ENCODE measurements around the gene MRAP2.
"Not testable (repeated sequence)": the region's sequence is repeated elsewhere in the genome, so short reads cannot be mapped to it uniquely, and the experiment has no call there.

MRAP2 gene

DNA sequence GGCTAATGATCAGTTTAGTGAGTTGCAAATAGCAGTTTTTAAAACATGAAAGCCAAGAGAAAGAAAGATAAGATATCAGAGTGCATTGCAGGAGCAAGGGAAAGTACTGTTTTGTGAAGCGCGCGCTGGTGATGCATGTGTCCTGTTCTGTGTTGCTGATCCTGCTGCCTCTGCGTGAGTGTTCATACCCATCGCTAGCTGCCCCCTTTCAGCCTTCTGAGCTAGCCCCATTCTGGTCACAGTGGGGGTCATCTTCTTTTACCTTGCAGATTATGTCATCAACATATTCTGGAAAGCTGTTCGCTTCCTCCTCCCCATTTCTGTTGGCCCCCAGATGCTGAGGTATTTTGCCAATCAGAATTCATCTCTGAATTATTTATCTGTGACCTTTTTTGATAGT, 1.9 kb downstream of the MRAP2 start:
- no peak for DNase-seq

DNA sequence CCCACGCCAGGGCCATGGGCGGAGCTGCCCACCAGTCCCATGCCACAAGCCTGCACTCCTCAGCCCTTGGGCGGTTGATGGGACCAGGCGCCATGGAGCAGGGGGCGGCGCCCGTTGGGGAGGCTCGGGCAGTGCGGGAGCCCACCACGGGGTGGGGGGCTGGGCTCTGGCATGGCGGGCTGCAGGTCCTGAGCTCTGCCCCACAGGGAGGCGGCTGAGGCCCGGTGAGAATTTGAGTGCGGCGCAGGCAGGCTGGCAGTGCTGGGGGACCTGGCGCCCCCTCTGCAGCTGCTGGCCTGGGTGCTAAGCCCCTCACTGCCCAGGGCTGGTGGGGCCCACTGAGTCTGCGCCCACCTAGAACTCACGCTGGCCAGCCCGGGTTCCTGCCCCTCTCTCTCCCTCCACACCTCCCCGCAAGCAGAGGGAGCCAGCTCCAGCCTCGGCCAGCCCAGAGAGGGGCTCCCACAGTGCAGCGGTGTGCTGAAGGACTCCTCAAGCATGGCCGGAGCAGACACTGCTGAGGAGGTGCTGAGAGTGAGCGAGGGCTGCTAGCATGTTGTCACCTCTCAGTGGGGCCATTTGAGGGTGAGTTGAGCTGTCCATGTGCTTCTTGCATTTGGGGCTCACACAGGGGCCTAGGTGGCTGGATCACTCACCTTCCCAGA, 4.0 kb downstream of the MRAP2 start:
- DNase-seq: no peak

DNA sequence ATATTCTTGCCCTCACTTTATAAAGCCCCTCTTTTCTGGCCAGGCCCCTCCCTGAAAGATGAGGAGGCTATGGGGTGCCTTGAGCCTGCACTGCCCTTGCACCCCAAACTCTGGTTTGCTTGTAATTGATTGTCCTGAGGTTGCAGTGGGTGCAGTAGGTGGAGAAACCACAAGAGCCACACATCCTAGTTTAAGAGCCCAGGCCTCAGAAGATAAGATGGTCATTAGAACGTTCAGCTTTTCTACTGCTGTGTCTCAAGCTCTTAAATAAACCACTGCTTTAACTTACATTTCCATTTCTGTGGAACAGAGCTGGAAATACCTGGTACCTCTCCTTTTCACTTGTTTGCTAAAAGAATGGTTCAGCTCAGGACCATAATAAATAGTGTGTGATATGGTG, 9.0 kb downstream of the MRAP2 start:
- no peak for DNase-seq

DNA sequence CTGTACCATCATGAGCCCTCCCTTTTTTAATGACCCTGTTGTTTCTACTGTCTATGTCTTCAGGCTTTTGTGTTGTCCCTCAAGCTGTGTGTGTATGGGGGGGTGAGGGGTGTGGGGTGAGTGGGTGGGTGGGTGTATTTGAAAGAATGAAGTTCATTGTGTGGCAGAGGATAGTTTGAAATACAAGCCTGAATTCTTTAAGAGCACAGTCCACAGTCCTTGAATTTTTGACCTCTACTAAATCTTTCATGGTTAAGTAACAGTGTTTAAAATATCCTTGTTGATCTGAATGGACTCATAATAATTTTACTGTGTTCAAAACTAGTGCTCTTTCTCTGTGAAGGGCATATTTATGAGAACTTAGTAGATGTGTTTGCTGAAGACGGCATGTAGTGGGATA, 10.0 kb downstream of the MRAP2 start:
- no peak for DNase-seq

DNA sequence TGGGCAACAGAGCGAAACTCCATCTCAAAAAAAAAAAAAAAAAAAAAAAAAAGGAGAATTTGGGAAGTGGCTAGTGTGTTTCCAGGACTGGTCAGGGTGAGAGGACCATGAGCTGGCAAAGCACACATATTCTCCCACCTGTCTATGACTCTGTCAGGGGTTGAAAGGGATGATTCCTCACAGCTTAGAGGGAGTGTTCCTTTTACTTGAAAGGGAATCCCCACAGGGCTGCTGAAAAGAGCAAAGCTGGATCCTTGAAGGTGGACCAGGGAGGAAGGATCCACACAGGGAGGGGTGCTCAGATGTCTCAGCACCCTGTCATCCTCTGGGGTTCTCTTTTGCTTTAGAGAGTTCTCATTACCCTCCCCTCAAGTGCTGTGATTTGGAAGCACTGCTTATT, 13.2 kb downstream of the MRAP2 start:
- no peak for DNase-seq

DNA sequence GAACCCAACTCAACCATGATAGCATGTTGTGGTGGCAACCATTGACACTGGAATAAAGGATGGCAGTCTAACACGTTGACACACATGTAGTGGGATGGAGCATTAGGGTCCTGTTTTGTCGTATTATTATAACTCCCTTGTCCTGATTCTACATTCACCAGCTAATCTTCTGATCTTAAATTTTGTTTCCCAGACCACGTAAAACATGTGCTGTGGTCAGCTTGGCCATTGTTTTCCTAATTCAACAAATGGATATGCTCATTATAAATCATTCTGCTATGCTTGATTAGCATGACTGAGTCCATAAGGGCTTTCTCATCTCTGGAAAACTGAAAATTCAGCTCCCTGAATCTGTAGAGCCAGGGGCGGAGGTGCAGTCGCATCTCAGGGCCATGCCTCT, 15.0 kb downstream of the MRAP2 start:
- no peak for DNase-seq

DNA sequence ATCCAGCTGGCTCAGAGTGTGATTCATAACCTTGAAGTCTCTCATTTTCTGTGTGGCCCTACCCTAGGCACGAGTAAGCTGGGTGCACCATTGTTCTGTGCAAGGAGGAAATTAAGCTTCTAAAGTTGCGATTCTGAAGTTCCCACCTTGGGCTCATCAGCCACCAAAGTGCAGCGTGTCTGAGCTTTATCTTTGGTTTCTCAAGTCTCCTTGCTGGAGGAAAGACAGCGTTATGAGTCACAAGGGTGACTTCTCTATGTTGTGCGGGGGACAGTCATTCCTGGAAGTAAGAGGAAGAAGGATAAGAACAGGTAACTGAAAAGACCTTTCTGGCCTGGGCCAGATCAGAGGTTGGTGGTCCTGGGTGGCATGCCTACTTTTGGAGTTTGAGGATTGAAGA, 16.8 kb downstream of the MRAP2 start:
- DNase-seq: no peak

DNA sequence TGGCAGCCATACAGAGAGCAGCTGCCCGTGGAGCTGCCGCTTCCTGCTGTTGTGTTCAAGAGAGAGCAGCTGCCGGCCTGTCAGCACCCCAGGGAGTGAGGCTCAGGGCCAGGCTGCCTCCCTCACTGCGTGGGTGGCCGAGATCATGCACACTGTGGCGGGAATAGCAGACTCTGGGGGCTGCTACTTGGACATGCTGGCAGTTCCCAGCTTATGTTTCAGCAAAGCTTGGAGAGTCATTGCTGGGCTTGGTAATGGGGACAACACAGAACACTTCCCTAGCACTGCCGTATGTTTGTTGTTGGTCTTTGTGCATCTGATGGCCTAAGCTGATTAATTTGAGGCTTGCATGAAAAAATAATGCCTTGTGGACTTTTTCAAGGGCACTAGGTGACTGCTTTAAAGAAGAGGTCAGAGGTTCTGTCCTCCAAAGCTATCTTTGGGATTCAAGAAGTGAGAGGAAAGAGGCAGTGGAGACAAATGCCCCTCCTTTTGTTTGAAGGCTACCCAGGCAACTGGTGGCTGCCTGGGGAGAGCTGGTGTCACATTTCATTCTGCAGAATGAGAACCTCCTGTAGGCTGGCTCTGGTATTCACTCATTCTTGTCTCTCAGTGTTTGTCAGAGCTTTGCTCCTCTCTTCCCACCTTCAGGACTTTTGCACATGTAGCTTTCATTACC, 18.8 kb downstream of the MRAP2 start:
- DNase-seq: peak; percentile 62

DNA sequence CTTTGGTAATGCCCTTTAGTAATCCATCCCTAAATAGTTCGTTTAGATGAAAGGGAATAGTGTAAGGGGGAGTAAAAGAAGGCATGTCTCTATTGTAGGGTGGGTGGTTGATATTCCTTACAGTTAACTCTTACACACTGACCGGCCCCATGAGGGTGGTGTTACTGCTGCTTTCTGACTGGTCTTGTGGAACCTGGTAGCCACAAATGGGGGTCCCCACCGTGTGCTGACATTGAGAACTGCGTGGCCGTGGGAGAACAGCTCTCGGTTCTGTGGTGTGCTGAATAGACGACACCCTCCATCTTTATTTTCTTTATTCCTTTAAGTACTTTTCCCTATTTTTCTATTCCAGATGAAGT, 19.3 kb downstream of the MRAP2 start:
- DNase-seq: no peak

DNA sequence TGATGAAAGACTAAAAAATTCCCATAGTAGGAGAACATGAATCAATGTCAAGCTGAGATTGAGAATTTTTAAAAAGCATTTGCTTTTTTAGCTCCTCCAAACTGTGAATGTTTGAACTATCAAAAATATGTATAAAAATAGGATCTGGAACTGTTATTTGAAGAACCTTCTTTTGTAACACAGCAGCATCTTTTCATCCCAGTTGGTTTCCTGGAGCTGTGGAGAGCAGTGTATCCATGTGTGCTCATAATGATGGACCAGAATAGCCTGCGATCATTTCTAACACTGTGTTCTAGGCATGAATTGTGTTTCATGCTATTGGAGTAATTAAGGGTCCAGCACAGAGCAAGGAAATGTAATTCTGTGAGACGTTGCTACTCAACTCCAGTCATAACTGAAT, 22.1 kb downstream of the MRAP2 start:
- no peak for DNase-seq

DNA sequence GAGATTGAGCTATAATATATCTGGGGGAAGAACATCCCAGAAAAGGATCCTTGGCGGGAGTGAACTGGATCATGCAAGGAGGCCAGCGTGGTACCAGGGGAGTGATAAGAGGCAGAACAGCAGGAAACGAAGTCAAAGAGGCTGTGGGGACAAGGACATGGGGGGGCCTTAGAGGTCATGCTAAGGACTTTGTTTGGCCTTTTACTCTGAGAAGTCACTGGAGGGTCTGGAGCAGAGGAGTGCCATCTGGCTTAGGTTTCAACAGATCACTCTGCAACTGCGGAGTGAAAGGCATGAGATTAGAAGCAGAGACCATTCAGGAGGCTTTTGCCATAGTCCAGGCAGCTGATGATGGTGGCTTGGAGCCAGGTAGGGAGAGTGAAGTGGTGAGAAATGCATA, 24.3 kb downstream of the MRAP2 start:
- DNase-seq: no peak

DNA sequence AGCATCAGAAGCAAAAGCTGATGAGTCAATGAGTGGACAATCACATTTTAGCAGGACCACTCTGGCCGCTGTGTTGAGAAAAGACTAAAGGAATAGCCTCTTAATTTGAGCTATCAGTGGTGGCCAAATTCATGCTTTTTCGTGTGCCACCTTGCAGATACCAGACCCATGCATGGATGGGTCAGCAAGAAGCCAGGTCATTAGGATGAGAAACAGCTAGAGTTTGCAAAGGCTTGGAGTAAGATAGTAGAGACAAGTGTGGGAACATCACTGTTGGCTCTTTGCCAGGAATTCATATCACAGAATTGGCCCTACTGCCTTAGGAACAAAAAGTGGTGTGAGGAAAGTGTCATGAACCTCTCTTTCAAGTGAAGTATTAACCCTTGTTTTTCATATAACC, 25.5 kb downstream of the MRAP2 start:
- no peak for DNase-seq

DNA sequence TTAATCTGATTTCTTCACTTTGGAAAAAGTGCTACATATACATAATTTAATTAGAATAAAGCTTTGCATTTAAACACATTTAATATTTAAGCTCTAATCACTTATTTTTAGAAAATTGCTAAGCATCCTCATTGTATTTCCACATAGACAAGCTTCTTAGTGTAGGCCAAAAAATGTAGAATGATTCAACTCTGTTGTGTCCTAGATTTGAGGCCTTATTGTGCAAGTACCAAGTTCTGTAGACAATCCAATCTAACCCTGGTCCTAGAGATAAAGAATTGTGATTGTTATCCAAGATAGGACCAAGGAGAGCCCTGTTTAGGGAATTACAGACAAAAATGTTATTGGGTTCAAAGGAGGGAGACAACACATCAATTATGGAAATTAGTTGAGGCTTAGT, 27.6 kb downstream of the MRAP2 start:
- no peak for DNase-seq

DNA sequence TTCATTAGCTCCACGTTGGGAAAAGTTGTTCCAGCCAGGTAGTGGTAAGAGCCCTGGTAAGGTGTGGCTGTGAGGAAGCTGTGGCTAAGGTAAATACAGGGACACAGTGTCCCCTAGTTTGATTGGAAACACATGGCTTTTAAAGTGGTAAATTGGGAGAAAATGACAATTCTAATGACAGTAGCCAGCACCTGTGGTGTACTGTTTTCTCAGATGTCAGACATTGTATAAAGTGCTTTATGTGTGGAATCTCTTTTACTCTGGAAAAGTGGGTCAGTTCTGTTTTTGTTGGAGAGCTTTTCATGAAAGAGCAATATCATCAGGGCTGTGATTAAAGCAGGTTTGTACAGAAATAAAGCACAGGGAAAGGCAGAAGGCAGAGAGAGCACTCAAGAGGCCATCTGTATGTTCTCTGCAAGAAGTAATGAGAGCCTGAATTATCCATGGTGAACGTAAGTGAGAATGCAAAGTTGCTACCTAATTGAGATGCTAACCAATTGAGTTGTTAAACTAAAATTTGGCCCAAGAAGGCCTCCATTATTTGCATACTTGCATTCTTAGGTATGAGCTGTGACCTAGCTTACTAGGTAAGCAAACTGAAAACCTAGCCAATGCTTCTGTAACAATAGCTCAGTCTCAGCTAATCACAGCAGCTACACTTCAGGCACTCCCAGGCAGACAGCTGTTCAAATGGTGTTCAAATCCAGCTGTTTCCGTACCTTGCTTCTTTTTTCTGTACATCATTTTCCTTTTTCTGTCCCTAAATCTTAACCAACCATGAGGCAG, 28.2 kb downstream of the MRAP2 start:
- no peak for DNase-seq

DNA sequence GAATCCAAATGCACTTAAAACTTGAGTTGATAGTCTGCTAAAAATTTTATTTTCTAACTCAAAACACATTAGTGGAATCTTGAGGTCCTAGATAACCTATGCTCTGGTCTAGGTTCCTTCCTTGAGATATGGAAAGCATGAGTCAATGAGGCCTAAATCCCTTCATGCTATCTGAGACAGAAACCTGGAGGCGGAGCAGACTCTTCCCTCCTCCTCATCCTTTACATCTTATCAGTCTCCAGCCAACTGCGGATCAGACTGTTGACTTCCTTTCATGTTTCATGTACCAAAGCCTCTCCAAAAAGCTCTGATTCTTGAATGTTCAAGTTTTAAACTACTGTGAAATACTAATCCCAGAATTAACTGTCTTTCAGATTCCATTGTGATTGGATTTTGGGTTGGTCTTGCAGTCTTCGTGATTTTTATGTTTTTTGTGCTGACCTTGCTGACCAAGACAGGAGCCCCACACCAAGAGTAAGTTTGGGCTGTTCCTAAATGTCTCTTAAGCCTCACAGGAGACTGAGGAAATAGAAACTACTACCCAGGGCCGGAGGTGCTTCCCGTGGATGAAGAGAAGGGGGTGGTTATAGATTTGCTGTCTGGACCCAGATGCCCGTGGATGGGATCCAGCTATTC, 29.1 kb downstream of the MRAP2 start:
- DNase-seq: no peak

DNA sequence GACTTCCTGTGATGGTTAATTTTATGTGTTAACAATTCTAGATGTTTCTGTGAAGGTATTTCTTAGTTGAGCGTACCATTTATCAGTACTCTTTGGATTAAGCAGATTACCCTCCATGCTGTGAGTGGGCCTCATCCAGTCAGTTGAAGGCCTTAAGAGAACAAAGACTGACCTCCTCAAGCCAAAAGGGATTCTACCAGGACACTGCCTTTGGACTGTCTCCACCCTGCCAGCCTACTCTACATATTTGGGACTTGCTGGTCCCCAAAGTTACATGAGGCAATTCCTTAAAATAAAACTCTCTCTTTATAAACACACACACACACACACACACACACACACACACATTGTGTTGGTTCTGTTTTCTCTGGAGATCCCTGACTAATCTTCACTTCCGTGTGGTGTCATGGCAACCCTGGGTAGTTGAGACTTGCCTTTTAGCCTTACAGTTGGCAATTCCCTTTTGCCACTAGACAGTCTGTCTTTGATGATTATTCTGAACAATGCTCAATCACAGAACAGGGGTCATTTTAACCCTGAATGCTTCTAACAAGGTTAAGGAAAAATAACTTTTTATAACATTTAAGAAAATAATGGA, 32.2 kb downstream of the MRAP2 start:
- peak; percentile 4 for DNase-seq

DNA sequence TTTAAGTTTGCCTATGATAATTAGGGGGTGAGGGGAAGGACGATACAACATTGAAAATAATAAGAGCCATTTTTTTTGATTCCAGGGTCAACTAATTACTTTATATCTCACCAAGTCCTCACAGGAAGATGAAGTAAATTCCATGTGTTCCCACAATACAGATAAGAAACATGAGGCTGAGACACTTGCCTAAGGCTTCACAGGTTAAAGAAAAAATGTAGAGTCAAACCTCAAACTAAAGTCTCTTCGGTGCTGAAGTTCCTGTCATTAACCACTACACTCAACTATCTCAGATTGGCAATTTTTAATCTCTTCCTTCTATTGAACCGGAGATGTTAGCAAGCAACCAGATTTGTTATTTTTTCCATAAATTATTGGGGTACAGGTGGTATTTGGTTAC, 33.0 kb downstream of the MRAP2 start:
- no peak for DNase-seq

DNA sequence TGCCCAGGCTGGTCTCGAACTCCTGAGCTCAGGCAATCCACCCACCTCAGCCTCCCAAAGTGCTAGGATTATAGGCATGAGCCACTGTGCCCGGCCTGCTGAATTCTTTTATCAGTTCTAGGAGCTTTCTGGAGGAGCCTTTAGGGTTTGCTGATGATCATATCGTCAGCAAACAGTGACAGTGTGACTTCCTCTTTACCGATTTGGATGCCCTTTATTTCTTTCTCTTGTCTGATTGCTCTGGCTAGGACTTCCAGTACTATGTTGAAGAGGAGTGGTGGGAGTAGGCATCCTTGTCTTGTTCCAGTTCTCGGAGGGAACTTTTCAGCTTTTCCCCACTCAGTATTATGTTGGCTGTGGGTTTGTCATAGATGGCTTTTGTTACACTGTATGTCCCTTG, 35.3 kb downstream of the MRAP2 start:
- DNase-seq: not testable (repeated sequence)

DNA sequence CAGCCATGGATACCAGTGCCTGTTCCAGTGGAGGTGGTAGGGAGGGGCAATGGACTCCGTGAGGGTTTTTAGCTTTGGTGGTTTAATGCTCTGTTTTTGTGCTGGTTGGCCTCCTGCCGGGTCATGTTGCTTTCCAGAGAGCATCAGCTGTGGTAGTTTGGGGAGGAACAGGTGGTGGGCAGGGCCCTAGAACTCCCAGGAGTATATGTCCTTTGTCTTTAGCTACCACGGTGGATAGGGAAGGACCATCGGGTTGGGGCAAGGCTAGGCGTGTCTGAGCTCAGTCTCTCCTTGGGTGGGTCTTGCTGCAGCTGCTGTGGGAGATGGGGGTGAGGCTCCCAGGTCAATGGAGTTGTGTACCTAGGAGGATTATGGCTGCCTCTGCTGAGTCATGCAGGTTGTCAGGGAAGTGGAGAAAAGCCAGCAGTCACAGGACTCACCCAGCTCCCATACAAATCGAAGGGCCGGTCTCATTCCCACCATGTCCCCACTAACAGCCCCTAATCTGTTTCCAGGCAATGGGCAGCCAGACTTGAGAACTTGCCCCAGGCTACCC, 38.9 kb downstream of the MRAP2 start:
- DNase-seq: no peak

DNA sequence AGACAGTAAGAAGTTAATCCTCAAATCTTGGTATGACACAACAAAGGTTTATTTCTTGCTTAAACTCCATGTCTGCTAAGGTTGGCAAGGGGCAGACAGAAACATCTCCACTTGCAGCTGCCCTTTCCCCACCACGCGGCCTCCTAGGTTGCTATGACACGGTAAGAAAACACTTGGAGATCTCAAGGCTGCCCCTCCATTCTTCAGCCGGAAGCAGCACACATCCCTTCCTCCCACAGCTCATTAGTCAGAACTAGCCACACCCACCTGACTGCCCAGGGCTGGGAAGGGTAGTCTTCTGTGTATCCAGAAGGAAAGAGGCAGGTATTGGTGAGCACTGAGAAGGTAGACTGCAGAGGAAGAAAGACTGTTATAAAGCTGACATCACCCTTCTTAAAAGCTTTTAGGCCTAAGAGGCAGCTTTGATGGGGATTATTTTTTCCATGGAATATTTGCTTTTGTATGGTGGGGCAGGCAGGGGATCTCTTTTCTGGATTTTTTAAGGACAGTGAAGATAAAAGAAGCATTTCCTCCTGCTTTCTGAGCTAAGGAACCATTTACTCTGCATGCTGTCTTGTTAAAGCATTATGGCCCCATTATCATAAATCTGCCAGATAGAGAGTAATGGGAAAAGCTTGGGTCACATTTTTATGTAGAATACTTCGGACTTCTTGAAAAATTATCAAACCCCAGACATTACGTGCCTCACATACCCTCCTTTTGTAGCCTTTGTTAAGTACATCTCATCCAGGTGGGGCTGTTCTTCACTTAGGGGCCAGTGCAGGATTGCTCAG, 41.6 kb downstream of the MRAP2 start:
- no peak for DNase-seq

DNA sequence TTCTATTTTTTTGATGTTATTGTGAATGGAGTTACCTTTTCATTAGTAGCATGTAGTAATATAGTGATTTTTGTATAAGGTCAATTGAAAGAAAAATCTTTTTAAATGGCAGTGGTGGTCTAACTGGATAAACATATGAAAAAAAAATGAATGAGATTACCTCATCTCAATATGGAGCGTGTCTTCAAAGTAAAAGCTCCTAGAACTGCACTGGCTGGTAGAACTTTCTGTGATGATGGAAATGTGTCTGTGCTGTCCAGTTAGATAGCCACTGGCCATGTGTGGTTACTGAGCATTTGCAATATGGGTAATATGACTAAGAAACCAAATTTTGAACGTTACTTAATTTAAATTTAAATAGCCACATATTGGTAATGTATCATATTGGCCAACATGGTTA, 44.1 kb downstream of the MRAP2 start:
- DNase-seq: no peak

DNA sequence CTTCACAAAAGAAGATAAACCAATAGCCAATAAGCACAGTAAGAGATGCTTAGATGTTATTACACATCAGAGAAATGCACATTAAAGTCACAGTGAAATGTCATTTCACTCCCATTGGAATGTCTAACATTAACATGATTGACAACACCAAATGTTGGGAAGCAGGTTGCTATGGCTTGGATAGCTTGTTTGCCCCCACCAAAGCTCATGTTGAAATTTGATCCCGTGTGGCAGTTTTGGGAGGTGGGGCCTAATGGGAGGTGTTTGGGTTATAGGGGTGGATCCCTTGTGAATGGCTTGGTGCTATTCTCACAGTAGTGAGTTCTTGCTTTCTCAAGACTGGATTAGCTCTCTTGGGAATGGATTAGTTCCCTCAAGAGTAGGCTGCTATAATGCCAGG, 44.8 kb downstream of the MRAP2 start:
- no peak for DNase-seq

Data from fibroblast of skin of right quadriceps (primary cell).